Measurements from ENCODE around the gene RASA2. TPM values are rescaled to one million over a fixed set of nuclear protein-coding genes. Genes with fewer than 3 reads are reported as not detected.

Gene RASA2
- total and polyA plus RNA-seq, 9 of the 15 experiments (the other 6 are each of a cell fraction or from before 2014, with no cell fraction given): 2.0 to 12.8 (median 9.5) TPM

- 65% methylated on average over 2 of the region's 2 CpGs for WGBS (ENCODE audit: insufficient coverage, low coverage, missing lambda C conversion rate)
Measured at GRCh38 chr3:141465221-141465620, 21.6 kb upstream of the RASA2 start.

More at GRCh38 chr3:141465221-141465620, 21.6 kb upstream of the RASA2 start:
- intact Hi-C loops (cut with micrococcal nuclease): loop anchor here (10.0 kb wide), 1 partner anchor 530 kb away; no protein-coding TSS in a partner anchor
- peaks cover 0 to 9% of the 10 kb centered on the region in 2 experiments; a peak in 2 of 5 replicates for H3K4me1 ChIP-seq (replicated peaks in 1 of 2; ENCODE audit: control insufficient read depth in 2 of 2, insufficient read depth in 2 of 2, low read length in 2 of 2)
- no peak overlapping the region for H3K4me2 ChIP-seq (ENCODE audit: insufficient read depth, low read length)
- no peaks in the 10 kb centered on the region for H4K20me1 ChIP-seq (replicated peaks; ENCODE audit: control insufficient read depth, insufficient read depth, low read length)
- peaks cover 5% of the 10 kb centered on the region; the same call in 1 of the 2 replicates for H3K9me3 ChIP-seq (replicated peaks; ENCODE audit: control insufficient read depth, insufficient read depth, low read depth, low read length)
- DNase-seq (ENCODE audit: extremely low read depth in 1 of 4, low spot score in 3 of 4): no peak
- H3K9me1 ChIP-seq (ENCODE audit: control insufficient read depth, insufficient read depth, low read length): no peaks in the 10 kb centered on the region
- H2AFZ ChIP-seq (ENCODE audit: low read depth, low read length): no peak overlapping the region
- H3K79me2 ChIP-seq (ENCODE audit: control insufficient read depth, insufficient read depth, low read length): no peaks in the 10 kb centered on the region
- no peak for ATAC-seq
- TF ChIP-seq GATA2 (CRISPR knock-in tag; IDR thresholded peaks at IDR 0.05) (no peak), VEZF1 (CRISPR knock-in tag; IDR thresholded peaks at IDR 0.05) (no peak), CTCF (IDR thresholded peaks at IDR 0.05 in 2 of 3, conservative IDR thresholded peaks at IDR 0.05 in 1 of 3; ENCODE audit: insufficient read depth in 2 of 3, low read depth in 1 of 3, low read length in 3 of 3) (peak in 1 of 3 experiments; percentile 11; a peak in 1 of 6 replicates)
- in situ Hi-C loops (cut with MboI): no loop called here
- POLR2A ChIA-PET: no interaction called here
- CTCF ChIA-PET (ENCODE audit: low intra/inter-chr PET ratio): no interaction called here
- H3K4me3 ChIP-seq: no peak overlapping the region
- H3K27me3 ChIP-seq (ENCODE audit: control insufficient read depth in 2 of 2, insufficient read depth in 2 of 2, low read length in 2 of 2): no peaks in the 10 kb centered on the region
- BruUV-seq (replicated peaks): no TSS peak
- H3K27ac ChIP-seq (ENCODE audit: extremely low read depth, low read depth, low read length): no peak overlapping the region
- H3K9ac ChIP-seq (ENCODE audit: insufficient read depth in 1 of 2, low read depth in 2 of 2, low read length in 2 of 2): no peak overlapping the region
- no peaks in the 10 kb centered on the region for H3K36me3 ChIP-seq (ENCODE audit: control insufficient read depth, insufficient read depth, low read length)
- no peak for FAIRE-seq

All from K562 (cell line).